Muscle layer of colon (tissue), 2 donors: ENCODE data around the gene CDRT15L2.
"Not testable (repeated sequence)": the region's sequence is repeated elsewhere in the genome, so short reads cannot be mapped to it uniquely, and the experiment has no call there.

Experiments used
- H3K27ac ChIP-seq: one replicate; pipeline ENCODE4 v1.7.0; 2013; ENCODE audit warnings: low read depth, mild to moderate bottlenecking, low read length, moderate library complexity
- H3K27me3 ChIP-seq, 2 donors: one replicate each; pipeline ENCODE4 v1.7.0; 2013; ENCODE audit warnings: low read length in 2 of 2, mild to moderate bottlenecking in 2 of 2; ENCODE audit not compliant: insufficient read depth in 2 of 2, control insufficient read depth in 1 of 2
- H3K36me3 ChIP-seq: one replicate; pipeline ENCODE4 v1.7.0; 2013; ENCODE audit warnings: mild to moderate bottlenecking, low read length; ENCODE audit not compliant: insufficient read depth
- H3K4me1 ChIP-seq: one replicate; pipeline ENCODE4 v1.7.0; 2013; ENCODE audit warnings: mild to moderate bottlenecking, low read length; ENCODE audit not compliant: insufficient read depth
- H3K4me3 ChIP-seq, 2 donors: one replicate each; pipeline ENCODE4 v1.7.0; 2013; ENCODE audit warnings: low read length in 2 of 2, low read depth in 1 of 2, mild to moderate bottlenecking in 1 of 2, moderate library complexity in 1 of 2
- H3K9ac ChIP-seq: one replicate; pipeline ENCODE4 v1.7.0; 2013; ENCODE audit warnings: low read length
- H3K9me3 ChIP-seq: one replicate; pipeline ENCODE4 v1.7.0; 2013; ENCODE audit warnings: mild to moderate bottlenecking, low read length
- donor health status: abdominal sarcoma.
- donor health status: Adenocarcinoma of cecum.

CDRT15L2 gene

GRCh38 chr17:20579424-20579823 is at the start of gene CDRT15L2:
Gene CDRT15L2, plus strand, starts transcription at chr17:20579724. Its CDS starts 20 bp downstream, at chr17:20579744.
- not testable (repeated sequence) for H3K36me3 ChIP-seq, H3K27me3 ChIP-seq, H3K4me1 ChIP-seq, H3K9me3 ChIP-seq, H3K27ac ChIP-seq, H3K4me3 ChIP-seq, H3K9ac ChIP-seq

- not testable (repeated sequence) for H3K4me1 ChIP-seq, H3K27ac ChIP-seq, H3K27me3 ChIP-seq, H3K9me3 ChIP-seq, H3K4me3 ChIP-seq, H3K36me3 ChIP-seq, H3K9ac ChIP-seq
Measured at GRCh38 chr17:20530104-20530503, 49.4 kb upstream of the CDRT15L2 start.

- not testable (repeated sequence) for H3K9ac ChIP-seq, H3K36me3 ChIP-seq, H3K4me1 ChIP-seq, H3K27ac ChIP-seq, H3K4me3 ChIP-seq, H3K9me3 ChIP-seq, H3K27me3 ChIP-seq
Measured at GRCh38 chr17:20532544-20533090, 46.9 kb upstream of the CDRT15L2 start.

GRCh38 chr17:20533206-20533605 is 46.3 kb upstream of the CDRT15L2 start:
- H3K36me3 ChIP-seq, H3K9me3 ChIP-seq, H3K27me3 ChIP-seq, H3K9ac ChIP-seq, H3K4me1 ChIP-seq, H3K27ac ChIP-seq: not testable (repeated sequence)
- H3K4me3 ChIP-seq, result peak overlapping the region in 1 of 2 donors; percentile 31

- H3K27me3 ChIP-seq, H3K4me1 ChIP-seq: not testable (repeated sequence)
Measured at GRCh38 chr17:20534711-20535550, 44.6 kb upstream of the CDRT15L2 start.

GRCh38 chr17:20540414-20540813 is 39.1 kb upstream of the CDRT15L2 start:
- H3K4me1 ChIP-seq, H3K36me3 ChIP-seq, H3K9me3 ChIP-seq, H3K27ac ChIP-seq, H3K9ac ChIP-seq, H3K4me3 ChIP-seq, H3K27me3 ChIP-seq: not testable (repeated sequence)

More at GRCh38 chr17:20534711-20535550, 44.6 kb upstream of the CDRT15L2 start:
- H3K9me3 ChIP-seq, H3K9ac ChIP-seq, H3K36me3 ChIP-seq, H3K27ac ChIP-seq, H3K4me3 ChIP-seq: not testable (repeated sequence)

GRCh38 chr17:20540865-20541264 is 38.7 kb upstream of the CDRT15L2 start:
- H3K27ac ChIP-seq, H3K4me3 ChIP-seq, H3K4me1 ChIP-seq, H3K36me3 ChIP-seq, H3K9ac ChIP-seq, H3K27me3 ChIP-seq, H3K9me3 ChIP-seq: not testable (repeated sequence)

GRCh38 chr17:20541853-20542546 is 37.5 kb upstream of the CDRT15L2 start:
- H3K27me3 ChIP-seq, H3K36me3 ChIP-seq, H3K9me3 ChIP-seq, H3K4me1 ChIP-seq, H3K9ac ChIP-seq, H3K27ac ChIP-seq, H3K4me3 ChIP-seq: not testable (repeated sequence)

- H3K9ac ChIP-seq, H3K9me3 ChIP-seq, H3K36me3 ChIP-seq, H3K27me3 ChIP-seq, H3K27ac ChIP-seq, H3K4me1 ChIP-seq, H3K4me3 ChIP-seq: not testable (repeated sequence)
Measured at GRCh38 chr17:20547923-20548322, 31.6 kb upstream of the CDRT15L2 start.

GRCh38 chr17:20552920-20553319 is 26.6 kb upstream of the CDRT15L2 start:
- H3K4me1 ChIP-seq, H3K27me3 ChIP-seq, H3K4me3 ChIP-seq, H3K36me3 ChIP-seq, H3K27ac ChIP-seq, H3K9me3 ChIP-seq, H3K9ac ChIP-seq: not testable (repeated sequence)

- not testable (repeated sequence) for H3K36me3 ChIP-seq, H3K9ac ChIP-seq, H3K27me3 ChIP-seq, H3K9me3 ChIP-seq, H3K27ac ChIP-seq, H3K4me1 ChIP-seq, H3K4me3 ChIP-seq
Measured at GRCh38 chr17:20554728-20555127, 24.8 kb upstream of the CDRT15L2 start.
